HG02943 (cell line): ENCODE results near the gene WWP2.
"Not testable (repeated sequence)": the region's sequence is repeated elsewhere in the genome, so short reads cannot be mapped to it uniquely, and the experiment has no call there.

Experiments used
- ATAC-seq: cut with Tn5 transposase; IDR thresholded peaks from one replicate; pipeline ENCODE4 v1.9.1; 2021; ENCODE audit warnings: mild to moderate bottlenecking, low read depth, moderate library complexity; ENCODE audit not compliant: unreplicated experiment

WWP2 gene

GRCh38 chr16:69972120-69972519 is 210.0 kb downstream of the WWP2 start:
- ATAC-seq = not testable (repeated sequence)

DNA sequence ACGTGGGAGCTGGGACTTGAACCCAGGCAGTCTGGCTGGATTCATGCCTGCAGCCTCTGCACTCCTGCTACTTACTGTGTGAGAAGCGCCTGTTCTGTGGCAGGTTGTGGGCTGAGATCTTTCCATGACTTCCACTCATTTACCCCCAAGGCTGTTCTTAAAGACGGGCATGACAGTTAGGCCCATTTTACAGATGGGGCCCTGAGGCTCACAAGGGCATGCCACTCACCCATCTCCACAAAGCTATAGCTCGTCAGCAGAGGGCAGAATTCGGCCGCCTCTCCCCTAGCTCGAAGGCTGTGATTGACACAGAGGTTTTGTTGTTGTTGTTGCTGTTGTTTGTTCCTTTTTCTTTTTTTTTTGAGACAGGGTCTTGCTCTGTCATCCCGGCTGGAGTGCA is 210.8 kb downstream of the WWP2 start:
- ATAC-seq = not testable (repeated sequence)

DNA sequence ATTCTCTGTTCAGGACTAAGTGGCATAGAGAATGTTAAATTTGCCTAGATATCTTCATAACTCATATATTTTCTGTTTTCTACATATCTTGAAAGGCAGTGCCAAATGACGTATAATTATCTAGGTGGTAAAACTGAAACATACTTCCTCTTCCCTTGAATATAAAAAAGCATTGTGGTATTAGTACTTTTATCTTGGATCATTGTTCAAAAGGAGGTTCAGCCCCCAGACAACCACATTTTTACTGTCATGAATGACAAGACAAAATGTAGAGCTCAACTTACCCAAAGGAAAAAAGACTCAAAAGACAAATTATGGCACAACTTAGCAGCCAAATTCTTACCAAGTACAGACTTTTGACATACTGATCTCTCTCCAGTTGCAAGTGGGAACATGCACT is 223.1 kb downstream of the WWP2 start:
- not testable (repeated sequence) for ATAC-seq
